ENCODE results near the gene LYPLAL1. TPM values are rescaled to one million over a fixed set of nuclear protein-coding genes. Genes with fewer than 3 reads are reported as not detected.

The LYPLAL1 gene
- total and polyA plus RNA-seq, 3 donors from 2014 or later = 20.8 to 33.8 (median 26.5) TPM

GRCh38 chr1:219184337-219184736 lies 10.7 kb downstream of the LYPLAL1 start:
- TF ChIP-seq, protein P1, sequence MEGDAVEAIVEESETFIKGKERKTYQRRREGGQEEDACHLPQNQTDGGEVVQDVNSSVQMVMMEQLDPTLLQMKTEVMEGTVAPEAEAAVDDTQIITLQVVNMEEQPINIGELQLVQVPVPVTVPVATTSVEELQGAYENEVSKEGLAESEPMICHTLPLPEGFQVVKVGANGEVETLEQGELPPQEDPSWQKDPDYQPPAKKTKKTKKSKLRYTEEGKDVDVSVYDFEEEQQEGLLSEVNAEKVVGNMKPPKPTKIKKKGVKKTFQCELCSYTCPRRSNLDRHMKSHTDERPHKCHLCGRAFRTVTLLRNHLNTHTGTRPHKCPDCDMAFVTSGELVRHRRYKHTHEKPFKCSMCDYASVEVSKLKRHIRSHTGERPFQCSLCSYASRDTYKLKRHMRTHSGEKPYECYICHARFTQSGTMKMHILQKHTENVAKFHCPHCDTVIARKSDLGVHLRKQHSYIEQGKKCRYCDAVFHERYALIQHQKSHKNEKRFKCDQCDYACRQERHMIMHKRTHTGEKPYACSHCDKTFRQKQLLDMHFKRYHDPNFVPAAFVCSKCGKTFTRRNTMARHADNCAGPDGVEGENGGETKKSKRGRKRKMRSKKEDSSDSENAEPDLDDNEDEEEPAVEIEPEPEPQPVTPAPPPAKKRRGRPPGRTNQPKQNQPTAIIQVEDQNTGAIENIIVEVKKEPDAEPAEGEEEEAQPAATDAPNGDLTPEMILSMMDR (IDR thresholded peaks at IDR 0.05) = no peak
- TF ChIP-seq POLR2A (IDR thresholded peaks at IDR 0.05) = no peak
- no peaks in the 10 kb centered on the region for H3K9me3 ChIP-seq
- intact Hi-C loops (cut with DNase I; ENCODE audit: low total_unique reads) = no loop called here
- H3K4me1 ChIP-seq = no peaks in the 10 kb centered on the region
- H3K4me3 ChIP-seq = no peak overlapping the region
- DNase-seq = no peak
- no peaks in the 10 kb centered on the region for H3K27me3 ChIP-seq
- H3K27ac ChIP-seq = no peak overlapping the region
- WGBS, 2 donors = 82 to 90% methylated on average over 1 of the region's 1 CpG
- no peaks in the 10 kb centered on the region for H3K36me3 ChIP-seq (ENCODE audit: low read depth, missing control alignments)

DNA sequence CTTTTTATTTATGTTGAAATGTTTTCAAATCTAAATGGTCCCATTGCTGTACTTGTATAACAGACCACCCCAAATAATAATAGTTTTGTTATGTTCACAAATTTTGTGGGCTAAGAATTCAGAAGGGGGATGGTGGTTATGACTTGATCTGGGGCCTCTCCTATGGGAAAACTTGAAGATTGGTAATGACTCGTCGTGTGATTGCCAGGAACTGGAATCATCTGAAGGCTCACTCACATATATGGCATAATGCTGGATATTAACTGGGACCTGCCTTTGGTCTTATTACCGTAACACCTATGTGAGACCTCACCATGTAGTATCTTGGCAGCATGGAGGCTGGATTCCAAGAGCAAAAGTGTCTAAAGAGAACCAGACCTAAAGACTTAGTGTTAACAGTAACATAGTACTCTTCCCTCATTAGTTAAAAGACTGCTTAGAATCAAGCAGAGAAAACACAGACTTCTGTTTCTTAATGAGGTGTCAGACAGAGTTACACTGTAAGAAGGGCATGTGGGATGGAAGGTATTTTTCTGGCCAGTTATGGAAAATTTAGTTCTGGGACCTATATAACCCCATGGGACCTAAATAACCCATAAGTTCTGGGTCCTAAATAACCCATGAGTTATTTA lies 11.9 kb downstream of the LYPLAL1 start:
- H3K27me3 ChIP-seq = no peaks in the 10 kb centered on the region
- no peak overlapping the region for H3K27ac ChIP-seq
- no peak overlapping the region for H3K4me3 ChIP-seq
- 90 to 92% methylated on average over 3 of the region's 3 CpGs for WGBS, 2 donors
- H3K9me3 ChIP-seq = no peaks in the 10 kb centered on the region
- H3K4me1 ChIP-seq = no peaks in the 10 kb centered on the region
- no peaks in the 10 kb centered on the region for H3K36me3 ChIP-seq (ENCODE audit: low read depth, missing control alignments)
- DNase-seq = no peak
- TF ChIP-seq, protein P1 (IDR thresholded peaks at IDR 0.05) = no peak
- TF ChIP-seq POLR2A (IDR thresholded peaks at IDR 0.05) = no peak
- intact Hi-C loops (cut with DNase I; ENCODE audit: low total_unique reads) = no loop called here

GRCh38 chr1:219188331-219188803 lies 14.7 kb downstream of the LYPLAL1 start:
- intact Hi-C loops (cut with DNase I; ENCODE audit: low total_unique reads) = no loop called here
- Histone ChIP-seq H3K27ac (peak overlapping the region in 1 of 2 donors; percentile 7), H3K4me1 (no peaks in the 10 kb centered on the region), H3K36me3 (ENCODE audit: low read depth, missing control alignments) (no peaks in the 10 kb centered on the region), H3K27me3 (no peaks in the 10 kb centered on the region), H3K4me3 (no peak overlapping the region), H3K9me3 (no peaks in the 10 kb centered on the region)
- 79 to 81% methylated on average over 3 of the region's 3 CpGs for WGBS, 2 donors
- TF ChIP-seq, protein P1 (IDR thresholded peaks at IDR 0.05) = no peak
- DNase-seq = no peak

- TF ChIP-seq, protein P1 (IDR thresholded peaks at IDR 0.05) = no peak
- no peak for TF ChIP-seq POLR2A (IDR thresholded peaks at IDR 0.05)
- Histone ChIP-seq H3K27ac (peak overlapping the region in 1 of 2 donors; percentile 7), H3K9me3 (no peaks in the 10 kb centered on the region), H3K4me3 (no peak overlapping the region), H3K4me1 (no peaks in the 10 kb centered on the region), H3K36me3 (ENCODE audit: low read depth, missing control alignments) (no peaks in the 10 kb centered on the region), H3K27me3 (no peaks in the 10 kb centered on the region)
- no peak for DNase-seq
- intact Hi-C loops (cut with DNase I; ENCODE audit: low total_unique reads) = no loop called here
Measured at GRCh38 chr1:219189021-219189824, 15.5 kb downstream of the LYPLAL1 start.
